ENCODE results near the gene ZNF281. TPM values are rescaled to one million over a fixed set of nuclear protein-coding genes. Genes with fewer than 3 reads are reported as not detected.

The ZNF281 gene
- total and polyA plus RNA-seq, 3 experiments from 2014 or later = 19.1 to 32.1 (median 19.5) TPM

- Histone ChIP-seq H3K4me3 (ENCODE audit: low read length) (no peak overlapping the region), H3K27ac (ENCODE audit: low read depth, low read length) (no peak overlapping the region), H3K4me1 (ENCODE audit: insufficient read depth, low read length) (no peaks in the 10 kb centered on the region), H3K27me3 (ENCODE audit: insufficient read depth, low read length, poor library complexity, severe bottlenecking) (no peaks in the 10 kb centered on the region), H3K9me3 (ENCODE audit: low read length) (no peaks in the 10 kb centered on the region), H3K36me3 (ENCODE audit: insufficient read depth, low read length) (no peaks in the 10 kb centered on the region)
- POLR2A ChIA-PET = no interaction called here
- Mint-ChIP-seq H3K4me3 (no peak overlapping the region), H3K27ac (no peak overlapping the region), H3K27me3 (no peaks in the 10 kb centered on the region), H3K4me1 (no peaks in the 10 kb centered on the region), H3K36me3 (no peaks in the 10 kb centered on the region), H3K9me3 (no peaks in the 10 kb centered on the region)
- CTCF ChIA-PET = interaction anchor here (1.5 kb wide), 1 partner anchor 122 kb away, joined by 3 read pairs; no protein-coding TSS in a partner anchor
- DNase-seq = no peak
Measured at GRCh38 chr1:200379940-200380588, 29.8 kb downstream of the ZNF281 start.

GRCh38 chr1:200379432-200379757 lies 30.4 kb downstream of the ZNF281 start:
- no peaks in the 10 kb centered on the region for H3K4me1 ChIP-seq (ENCODE audit: insufficient read depth, low read length)
- no peaks in the 10 kb centered on the region for H3K4me1 Mint-ChIP-seq
- H3K9me3 Mint-ChIP-seq = no peaks in the 10 kb centered on the region
- H3K27me3 Mint-ChIP-seq = no peaks in the 10 kb centered on the region
- no peak overlapping the region for H3K27ac Mint-ChIP-seq
- CTCF ChIA-PET = interaction anchor here (1.5 kb wide), 1 partner anchor 121 kb away, joined by 3 read pairs; no protein-coding TSS in a partner anchor
- H3K27ac ChIP-seq (ENCODE audit: low read depth, low read length) = no peak overlapping the region
- no peaks in the 10 kb centered on the region for H3K36me3 ChIP-seq (ENCODE audit: insufficient read depth, low read length)
- no peak overlapping the region for H3K4me3 Mint-ChIP-seq
- no peaks in the 10 kb centered on the region for H3K27me3 ChIP-seq (ENCODE audit: insufficient read depth, low read length, poor library complexity, severe bottlenecking)
- DNase-seq = no peak
- H3K36me3 Mint-ChIP-seq = no peaks in the 10 kb centered on the region
- no peaks in the 10 kb centered on the region for H3K9me3 ChIP-seq (ENCODE audit: low read length)
- POLR2A ChIA-PET = no interaction called here
- H3K4me3 ChIP-seq (ENCODE audit: low read length) = no peak overlapping the region

GRCh38 chr1:200378096-200378495 lies 31.7 kb downstream of the ZNF281 start:
- Mint-ChIP-seq H3K27me3 (no peaks in the 10 kb centered on the region), H3K36me3 (peaks cover 0 to 2% (median 0%) of the 10 kb centered on the region in 3 donors), H3K4me3 (no peak overlapping the region), H3K27ac (no peak overlapping the region), H3K4me1 (no peaks in the 10 kb centered on the region), H3K9me3 (no peaks in the 10 kb centered on the region)
- Histone ChIP-seq H3K9me3 (ENCODE audit: low read length) (no peaks in the 10 kb centered on the region), H3K27ac (ENCODE audit: low read depth, low read length) (no peak overlapping the region), H3K27me3 (ENCODE audit: insufficient read depth, low read length, poor library complexity, severe bottlenecking) (no peaks in the 10 kb centered on the region), H3K36me3 (ENCODE audit: insufficient read depth, low read length) (no peaks in the 10 kb centered on the region), H3K4me3 (ENCODE audit: low read length) (no peak overlapping the region), H3K4me1 (ENCODE audit: insufficient read depth, low read length) (no peaks in the 10 kb centered on the region)
- CTCF ChIA-PET = no interaction called here
- DNase-seq = no peak
- POLR2A ChIA-PET = no interaction called here

- Mint-ChIP-seq H3K27me3 (no peaks in the 10 kb centered on the region), H3K4me3 (no peak overlapping the region), H3K4me1 (no peaks in the 10 kb centered on the region), H3K9me3 (no peaks in the 10 kb centered on the region), H3K36me3 (peaks cover 0 to 2% (median 0%) of the 10 kb centered on the region in 3 donors), H3K27ac (no peak overlapping the region)
- no peak for DNase-seq
- CTCF ChIA-PET = no interaction called here
- no peaks in the 10 kb centered on the region for H3K36me3 ChIP-seq (ENCODE audit: insufficient read depth, low read length)
- H3K4me1 ChIP-seq (ENCODE audit: insufficient read depth, low read length) = no peaks in the 10 kb centered on the region
- H3K9me3 ChIP-seq (ENCODE audit: low read length) = no peaks in the 10 kb centered on the region
- H3K27me3 ChIP-seq (ENCODE audit: insufficient read depth, low read length, poor library complexity, severe bottlenecking) = no peaks in the 10 kb centered on the region
- H3K27ac ChIP-seq (ENCODE audit: low read depth, low read length) = no peak overlapping the region
- H3K4me3 ChIP-seq (ENCODE audit: low read length) = no peak overlapping the region
- POLR2A ChIA-PET = no interaction called here
Measured at GRCh38 chr1:200376528-200376927, 33.3 kb downstream of the ZNF281 start.

- no peaks in the 10 kb centered on the region for H3K27me3 Mint-ChIP-seq
- no peak overlapping the region for H3K4me3 ChIP-seq (ENCODE audit: low read length)
- H3K27ac Mint-ChIP-seq = no peak overlapping the region
- no peak overlapping the region for H3K4me3 Mint-ChIP-seq
- no peaks in the 10 kb centered on the region for H3K27me3 ChIP-seq (ENCODE audit: insufficient read depth, low read length, poor library complexity, severe bottlenecking)
- no peak for DNase-seq
- no peaks in the 10 kb centered on the region for H3K4me1 Mint-ChIP-seq
- H3K36me3 Mint-ChIP-seq = peaks cover 0 to 5% (median 4%) of the 10 kb centered on the region in 3 donors
- no peaks in the 10 kb centered on the region for H3K9me3 Mint-ChIP-seq
- ChIA-PET POLR2A (no interaction called here), CTCF (no interaction called here)
- no peaks in the 10 kb centered on the region for H3K9me3 ChIP-seq (ENCODE audit: low read length)
- no peaks in the 10 kb centered on the region for H3K36me3 ChIP-seq (ENCODE audit: insufficient read depth, low read length)
- no peak overlapping the region for H3K27ac ChIP-seq (ENCODE audit: low read depth, low read length)
- no peaks in the 10 kb centered on the region for H3K4me1 ChIP-seq (ENCODE audit: insufficient read depth, low read length)
Measured at GRCh38 chr1:200374569-200375295, 35.1 kb downstream of the ZNF281 start.

GRCh38 chr1:200373811-200374231 lies 36.0 kb downstream of the ZNF281 start:
- no peaks in the 10 kb centered on the region for H3K27me3 Mint-ChIP-seq
- no peak overlapping the region for H3K27ac Mint-ChIP-seq
- CTCF ChIA-PET = no interaction called here
- POLR2A ChIA-PET = no interaction called here
- Histone ChIP-seq H3K27ac (ENCODE audit: low read depth, low read length) (no peak overlapping the region), H3K9me3 (ENCODE audit: low read length) (no peaks in the 10 kb centered on the region), H3K4me1 (ENCODE audit: insufficient read depth, low read length) (no peaks in the 10 kb centered on the region), H3K4me3 (ENCODE audit: low read length) (no peak overlapping the region), H3K27me3 (ENCODE audit: insufficient read depth, low read length, poor library complexity, severe bottlenecking) (no peaks in the 10 kb centered on the region), H3K36me3 (ENCODE audit: insufficient read depth, low read length) (no peaks in the 10 kb centered on the region)
- H3K9me3 Mint-ChIP-seq = no peaks in the 10 kb centered on the region
- no peak overlapping the region for H3K4me3 Mint-ChIP-seq
- H3K36me3 Mint-ChIP-seq = peaks cover 0 to 6% (median 6%) of the 10 kb centered on the region in 3 donors
- no peak for DNase-seq
- no peaks in the 10 kb centered on the region for H3K4me1 Mint-ChIP-seq

- Mint-ChIP-seq H3K4me1 (no peaks in the 10 kb centered on the region), H3K36me3 (peaks cover 5 to 9% (median 8%) of the 10 kb centered on the region in 3 donors), H3K27me3 (no peaks in the 10 kb centered on the region), H3K9me3 (no peaks in the 10 kb centered on the region), H3K27ac (no peak overlapping the region), H3K4me3 (no peak overlapping the region)
- no peaks in the 10 kb centered on the region for H3K9me3 ChIP-seq (ENCODE audit: low read length)
- H3K27me3 ChIP-seq (ENCODE audit: insufficient read depth, low read length, poor library complexity, severe bottlenecking) = no peaks in the 10 kb centered on the region
- H3K27ac ChIP-seq (ENCODE audit: low read depth, low read length) = no peak overlapping the region
- DNase-seq = no peak
- POLR2A ChIA-PET = no interaction called here
- CTCF ChIA-PET = interaction anchor here (1.4 kb wide), 1 partner anchor 10 kb away, joined by 3 read pairs; no protein-coding TSS in a partner anchor
- no peak overlapping the region for H3K4me3 ChIP-seq (ENCODE audit: low read length)
- H3K36me3 ChIP-seq (ENCODE audit: insufficient read depth, low read length) = no peaks in the 10 kb centered on the region
- H3K4me1 ChIP-seq (ENCODE audit: insufficient read depth, low read length) = no peaks in the 10 kb centered on the region
Measured at GRCh38 chr1:200372885-200373181, 37.0 kb downstream of the ZNF281 start.

GRCh38 chr1:200372095-200372884 lies 37.5 kb downstream of the ZNF281 start:
- H3K4me3 Mint-ChIP-seq = no peak overlapping the region
- ChIA-PET POLR2A (no interaction called here), CTCF (interaction anchor here (1.4 kb wide), 1 partner anchor 9 kb away, joined by 3 read pairs; no protein-coding TSS in a partner anchor)
- no peaks in the 10 kb centered on the region for H3K9me3 Mint-ChIP-seq
- H3K36me3 Mint-ChIP-seq = peaks cover 8 to 12% (median 8%) of the 10 kb centered on the region in 3 donors
- Histone ChIP-seq H3K4me1 (ENCODE audit: insufficient read depth, low read length) (no peaks in the 10 kb centered on the region), H3K27ac (ENCODE audit: low read depth, low read length) (no peak overlapping the region), H3K36me3 (ENCODE audit: insufficient read depth, low read length) (no peaks in the 10 kb centered on the region), H3K27me3 (ENCODE audit: insufficient read depth, low read length, poor library complexity, severe bottlenecking) (no peaks in the 10 kb centered on the region), H3K9me3 (ENCODE audit: low read length) (no peaks in the 10 kb centered on the region), H3K4me3 (ENCODE audit: low read length) (no peak overlapping the region)
- H3K27ac Mint-ChIP-seq = no peak overlapping the region
- DNase-seq = no peak
- H3K27me3 Mint-ChIP-seq = no peaks in the 10 kb centered on the region
- H3K4me1 Mint-ChIP-seq = no peaks in the 10 kb centered on the region
